ENCODE measurements around the gene IL26. TPM values are rescaled to one million over a fixed set of nuclear protein-coding genes. Genes with fewer than 3 reads are reported as not detected.

The IL26 gene
- total RNA-seq, 2 experiments from 2014 or later: 0.56 to 1.1 TPM

DNA sequence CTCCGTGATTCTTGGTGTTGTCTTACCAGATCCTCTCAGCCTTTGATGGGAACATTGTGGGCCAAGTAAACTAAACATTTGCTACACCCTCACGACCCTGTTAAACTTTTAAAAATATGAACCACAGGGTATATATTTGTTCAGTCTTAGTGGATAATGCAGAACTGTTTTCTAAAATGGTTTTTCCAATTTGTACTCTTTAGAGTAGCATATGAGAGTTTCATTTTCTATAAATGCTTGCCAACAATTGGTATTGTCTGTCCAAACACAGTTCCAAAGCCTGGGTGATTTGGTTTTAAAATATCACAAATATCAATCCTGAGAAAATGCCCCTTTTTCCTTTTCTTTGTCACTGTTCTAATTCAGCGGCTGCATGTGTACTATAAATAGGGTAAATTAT, 34.5 kb upstream of the IL26 start:
- DNase-seq (no peak), ATAC-seq (no peak)
- no peaks in the 10 kb centered on the region for H3K9me3 Mint-ChIP-seq (ENCODE audit: low read depth)
- intact Hi-C loops (cut with DNase I, micrococcal nuclease): no loop called here
- H3K4me3 Mint-ChIP-seq: no peak overlapping the region
- no peak overlapping the region for H3K27ac Mint-ChIP-seq
- H3K27me3 Mint-ChIP-seq: peaks cover 33% of the 10 kb centered on the region
- no peaks in the 10 kb centered on the region for H3K36me3 Mint-ChIP-seq (ENCODE audit: low read depth)
- POLR2A ChIA-PET: no interaction called here
- H3K4me1 Mint-ChIP-seq: peaks cover 36% of the 10 kb centered on the region
- CTCF ChIA-PET: no interaction called here

GRCh38 chr12:68259318-68259940, 33.8 kb upstream of the IL26 start:
- ChIA-PET CTCF (interaction anchor here (0.7 to 1.6 kb wide), 7 partner anchors 14 to 100 kb away, joined by 3 to 6 read pairs (median 3); partner anchors contain the start of gene IFNG), POLR2A (interaction anchor here (0.8 kb wide), 1 partner anchor 139 kb away, joined by 4 read pairs; no protein-coding TSS in a partner anchor)
- intact Hi-C loops (cut with DNase I, micrococcal nuclease): loop anchor here (1.0 kb wide), 3 partner anchors 18 to 31 kb away; no protein-coding TSS in a partner anchor
- H3K4me1 Mint-ChIP-seq: peaks cover 31% of the 10 kb centered on the region
- H3K27me3 Mint-ChIP-seq: peaks cover 35% of the 10 kb centered on the region
- no peaks in the 10 kb centered on the region for H3K9me3 Mint-ChIP-seq (ENCODE audit: low read depth)
- H3K4me3 Mint-ChIP-seq: no peak overlapping the region
- ATAC-seq (peak; percentile 95), DNase-seq (peak; percentile 62)
- H3K27ac Mint-ChIP-seq: peak overlapping the region; percentile 30
- no peaks in the 10 kb centered on the region for H3K36me3 Mint-ChIP-seq (ENCODE audit: low read depth)

- intact Hi-C loops (cut with DNase I, micrococcal nuclease): no loop called here
- Mint-ChIP-seq H3K4me1 (no peaks in the 10 kb centered on the region), H3K4me3 (no peak within 1 kb of the TSS), H3K27me3 (peaks cover 33% of the 10 kb centered on the region), H3K9me3 (ENCODE audit: low read depth) (no peaks in the 10 kb centered on the region), H3K36me3 (ENCODE audit: low read depth) (no peaks in the 10 kb centered on the region), H3K27ac (no peak within 1 kb of the TSS)
- ATAC-seq (no peak), DNase-seq (no peak)
- ChIA-PET CTCF (interaction anchor here (0.6 to 1.5 kb wide), 4 partner anchors 18 to 708 kb away, joined by 3 read pairs; no protein-coding TSS in a partner anchor), POLR2A (no interaction called here)
Measured at GRCh38 chr12:68253504-68253903, 27.9 kb upstream of the IL26 start, which contains the start of gene IL22. Gene IL22, minus strand, starts transcription at chr12:68253604. Its CDS starts 156 bp downstream, at chr12:68253448.

GRCh38 chr12:68252077-68252476, 26.5 kb upstream of the IL26 start:
- no peak for DNase-seq
- ChIA-PET CTCF (no interaction called here), POLR2A (no interaction called here)
- intact Hi-C loops (cut with DNase I, micrococcal nuclease): no loop called here
- H3K27me3 Mint-ChIP-seq: peaks cover 27% of the 10 kb centered on the region
- H3K36me3 Mint-ChIP-seq (ENCODE audit: low read depth): no peaks in the 10 kb centered on the region
- no peaks in the 10 kb centered on the region for H3K9me3 Mint-ChIP-seq (ENCODE audit: low read depth)
- H3K4me3 Mint-ChIP-seq: no peak overlapping the region
- no peak overlapping the region for H3K27ac Mint-ChIP-seq
- no peak for ATAC-seq
- H3K4me1 Mint-ChIP-seq: no peaks in the 10 kb centered on the region

DNA sequence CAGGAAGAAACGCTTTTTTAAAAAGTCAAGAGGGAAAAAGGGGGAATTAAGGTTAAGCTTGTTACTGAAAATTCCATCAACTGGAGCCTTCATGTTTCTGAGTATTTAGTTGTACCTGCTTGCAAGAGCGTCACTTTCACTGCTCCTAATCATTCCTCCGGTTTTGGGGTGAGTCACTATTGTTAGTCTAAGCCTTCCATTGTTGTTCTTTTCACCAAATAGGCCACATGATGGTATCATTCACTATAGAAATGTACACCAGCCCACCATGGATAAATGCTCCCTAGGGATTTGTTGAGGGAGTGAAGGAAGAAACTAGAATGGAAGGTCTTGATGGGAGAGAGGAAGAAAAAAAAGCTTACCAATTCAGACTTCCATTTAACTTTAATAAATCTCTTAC, 24.8 kb upstream of the IL26 start:
- no peaks in the 10 kb centered on the region for H3K36me3 Mint-ChIP-seq (ENCODE audit: low read depth)
- H3K27me3 Mint-ChIP-seq: peaks cover 28% of the 10 kb centered on the region
- DNase-seq: no peak
- no peaks in the 10 kb centered on the region for H3K4me1 Mint-ChIP-seq
- H3K4me3 Mint-ChIP-seq: no peak overlapping the region
- ChIA-PET POLR2A (no interaction called here), CTCF (interaction anchor here (0.8 to 2.1 kb wide), 2 partner anchors 10 to 67 kb away, joined by 3 to 6 read pairs; no protein-coding TSS in a partner anchor)
- intact Hi-C loops (cut with DNase I, micrococcal nuclease): no loop called here
- no peaks in the 10 kb centered on the region for H3K9me3 Mint-ChIP-seq (ENCODE audit: low read depth)
- no peak for ATAC-seq
- H3K27ac Mint-ChIP-seq: no peak overlapping the region

DNA sequence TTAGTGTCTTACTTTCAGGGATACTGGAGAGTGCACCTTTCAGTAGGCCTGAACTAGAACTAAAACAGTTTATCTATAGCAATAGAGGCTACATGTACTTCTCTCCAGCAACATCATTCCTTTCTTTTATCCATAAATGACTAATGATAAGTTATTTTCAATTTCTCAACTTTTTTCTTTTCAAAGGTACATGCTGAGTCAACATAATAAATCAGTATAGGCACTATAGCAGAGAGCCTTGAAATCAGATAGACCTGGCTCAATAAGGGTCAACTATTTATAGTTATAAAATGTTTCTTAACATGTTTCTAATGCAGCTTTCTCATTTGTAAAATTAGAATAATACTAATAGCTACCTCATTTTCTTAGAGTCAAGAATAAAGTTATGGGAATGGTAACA, 22.2 kb upstream of the IL26 start:
- H3K9me3 Mint-ChIP-seq (ENCODE audit: low read depth): peaks cover under 1% of the 10 kb centered on the region
- ATAC-seq (no peak), DNase-seq (no peak)
- intact Hi-C loops (cut with DNase I, micrococcal nuclease): no loop called here
- peaks cover 22% of the 10 kb centered on the region for H3K27me3 Mint-ChIP-seq
- ChIA-PET POLR2A (no interaction called here), CTCF (interaction anchor here (0.7 to 1.6 kb wide), 5 partner anchors 9 to 143 kb away, joined by 3 read pairs; no protein-coding TSS in a partner anchor)
- H3K4me1 Mint-ChIP-seq: peaks cover 3% of the 10 kb centered on the region
- peaks cover 1% of the 10 kb centered on the region for H3K36me3 Mint-ChIP-seq (ENCODE audit: low read depth)
- no peak overlapping the region for H3K27ac Mint-ChIP-seq
- no peak overlapping the region for H3K4me3 Mint-ChIP-seq

DNA sequence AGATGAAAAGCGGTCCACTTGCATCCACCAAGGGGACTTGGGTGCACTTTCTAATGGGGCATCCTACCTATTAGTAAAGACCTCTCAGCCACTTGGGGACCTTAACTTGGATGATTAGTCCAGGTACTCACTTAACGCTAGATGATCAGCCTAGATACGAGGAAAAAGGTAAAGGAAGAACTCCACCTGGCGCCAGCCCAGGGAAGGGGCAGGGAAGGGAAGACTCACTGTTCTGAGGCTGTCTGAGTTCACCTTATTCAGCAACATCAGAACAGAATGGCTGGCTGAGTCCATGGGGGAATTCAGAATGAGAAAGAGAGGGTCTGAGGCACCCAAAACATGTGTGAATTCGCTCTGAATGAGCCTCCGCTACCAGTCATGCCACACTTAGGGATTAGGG, 20.7 kb upstream of the IL26 start:
- intact Hi-C loops (cut with DNase I, micrococcal nuclease): no loop called here
- Mint-ChIP-seq H3K36me3 (ENCODE audit: low read depth) (peaks cover 2% of the 10 kb centered on the region), H3K27me3 (peaks cover 13% of the 10 kb centered on the region), H3K27ac (no peak overlapping the region), H3K4me1 (peaks cover 12% of the 10 kb centered on the region), H3K9me3 (ENCODE audit: low read depth) (peaks cover 6% of the 10 kb centered on the region), H3K4me3 (no peak overlapping the region)
- ATAC-seq (no peak), DNase-seq (no peak)
- CTCF ChIA-PET: no interaction called here
- POLR2A ChIA-PET: no interaction called here

DNA sequence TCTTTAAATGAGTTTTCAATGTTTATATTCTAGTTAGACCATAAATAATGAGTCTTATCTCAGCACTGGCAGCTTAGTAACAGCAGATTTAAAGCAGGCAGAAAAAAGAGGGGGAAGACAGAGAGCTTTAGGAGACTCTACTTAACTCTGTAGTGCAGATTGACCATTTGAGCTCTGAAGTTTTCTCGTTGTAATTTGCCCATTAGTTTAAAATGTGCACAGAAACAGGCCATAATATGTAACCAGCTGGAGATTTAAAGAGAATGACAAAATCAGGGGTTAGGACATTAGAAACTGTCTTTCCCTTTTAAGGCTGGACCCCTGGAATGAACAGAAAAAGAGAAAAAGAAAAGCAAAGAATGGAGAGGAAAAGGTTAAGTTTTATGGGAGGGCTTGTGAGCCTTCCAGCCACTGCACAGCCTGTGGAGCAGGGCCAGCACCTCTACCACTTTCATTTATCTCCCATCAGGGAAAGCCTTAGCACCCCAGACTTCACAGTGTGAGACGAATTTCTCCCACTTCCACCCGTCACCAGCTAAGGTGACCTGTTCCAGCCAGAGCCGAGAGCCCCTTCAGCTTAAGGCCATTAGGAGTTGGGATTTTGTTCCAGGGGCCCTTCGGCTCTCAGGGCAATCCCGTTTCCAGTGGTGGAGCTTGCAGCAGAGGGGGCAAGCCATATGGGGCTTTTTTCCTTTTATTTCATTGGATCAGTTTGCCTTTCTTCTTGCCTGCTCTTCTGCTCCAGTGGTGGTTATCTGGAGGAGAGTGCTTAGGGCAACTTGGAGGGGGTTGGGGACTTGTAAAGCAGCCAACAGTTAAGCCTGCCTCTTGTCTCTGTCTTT, 19.8 kb upstream of the IL26 start:
- no peak for DNase-seq
- POLR2A ChIA-PET: interaction anchor here (0.6 kb wide), 1 partner anchor 81 kb away, joined by 3 read pairs; no protein-coding TSS in a partner anchor
- Mint-ChIP-seq H3K4me1 (peaks cover 21% of the 10 kb centered on the region), H3K36me3 (ENCODE audit: low read depth) (peaks cover 2% of the 10 kb centered on the region), H3K27me3 (peaks cover 11% of the 10 kb centered on the region), H3K27ac (no peak overlapping the region), H3K4me3 (no peak overlapping the region), H3K9me3 (ENCODE audit: low read depth) (peaks cover 6% of the 10 kb centered on the region)
- ATAC-seq: no peak
- CTCF ChIA-PET: interaction anchor here (0.7 to 1.7 kb wide), 4 partner anchors 9 to 235 kb away, joined by 3 to 7 read pairs (median 4); no protein-coding TSS in a partner anchor
- intact Hi-C loops (cut with DNase I, micrococcal nuclease): no loop called here

- no peak for ATAC-seq
- Mint-ChIP-seq H3K27ac (no peak overlapping the region), H3K27me3 (peaks cover 10% of the 10 kb centered on the region), H3K9me3 (ENCODE audit: low read depth) (peaks cover 6% of the 10 kb centered on the region), H3K4me3 (no peak overlapping the region), H3K36me3 (ENCODE audit: low read depth) (peaks cover 2% of the 10 kb centered on the region), H3K4me1 (peaks cover 30% of the 10 kb centered on the region)
- ChIA-PET CTCF (interaction anchor here (0.6 to 2.3 kb wide), 2 partner anchors 16 to 425 kb away, joined by 3 to 6 read pairs; no protein-coding TSS in a partner anchor), POLR2A (no interaction called here)
- intact Hi-C loops (cut with DNase I, micrococcal nuclease): loop anchor here (5.0 kb wide), 3 partner anchors 35 to 445 kb away; partner anchors contain the start of gene NUP107 (in 1 of the 2)
- DNase-seq: no peak
Measured at GRCh38 chr12:68242777-68243176, 17.2 kb upstream of the IL26 start.

GRCh38 chr12:68240975-68241374, 15.4 kb upstream of the IL26 start:
- H3K4me1 Mint-ChIP-seq: peaks cover 47% of the 10 kb centered on the region
- ATAC-seq (peak; percentile 97), DNase-seq (peak; percentile 73)
- peaks cover 2% of the 10 kb centered on the region for H3K36me3 Mint-ChIP-seq (ENCODE audit: low read depth)
- H3K9me3 Mint-ChIP-seq (ENCODE audit: low read depth): peaks cover 6% of the 10 kb centered on the region
- ChIA-PET POLR2A (interaction anchor here (0.8 to 1.5 kb wide), 3 partner anchors 49 to 972 kb away, joined by 3 to 6 read pairs (median 3); partner anchors contain the start of genes CAND1 and MDM2), CTCF (interaction anchor here (0.5 to 2.3 kb wide), 12 partner anchors 9 to 489 kb away, joined by 3 to 11 read pairs (median 3); no protein-coding TSS in a partner anchor)
- intact Hi-C loops (cut with DNase I, micrococcal nuclease): loop anchor here (1.0 to 5.0 kb wide), 6 partner anchors 18 to 446 kb away; partner anchors contain the start of gene NUP107 (in 1 of the 2)
- peaks cover 2% of the 10 kb centered on the region for H3K27me3 Mint-ChIP-seq
- H3K27ac Mint-ChIP-seq: peak overlapping the region; percentile 27
- H3K4me3 Mint-ChIP-seq: peak overlapping the region; percentile 4

DNA sequence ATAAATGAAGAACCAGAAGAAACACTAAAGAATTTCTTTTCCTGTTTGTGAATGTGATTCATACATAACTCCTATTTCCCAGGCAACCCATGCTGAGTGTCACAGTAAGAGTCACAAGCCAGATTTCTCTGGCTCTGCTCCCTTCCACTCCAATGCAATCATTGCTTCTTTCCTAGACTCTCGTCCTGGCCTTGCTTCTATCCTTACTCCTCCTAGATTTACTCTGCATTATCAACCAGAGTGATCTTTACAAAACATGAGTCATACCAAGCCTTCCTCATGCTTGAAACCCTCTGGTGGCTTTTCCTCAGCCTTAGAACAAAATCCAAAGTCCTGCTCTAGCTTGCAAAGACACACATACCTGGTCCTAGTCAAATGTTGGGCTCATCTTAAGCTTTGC, 14.5 kb upstream of the IL26 start:
- Mint-ChIP-seq H3K4me1 (peaks cover 51% of the 10 kb centered on the region), H3K9me3 (ENCODE audit: low read depth) (peaks cover 6% of the 10 kb centered on the region), H3K27ac (peak overlapping the region; percentile 1), H3K36me3 (ENCODE audit: low read depth) (peaks cover 2% of the 10 kb centered on the region), H3K27me3 (peaks cover 2% of the 10 kb centered on the region), H3K4me3 (no peak overlapping the region)
- POLR2A ChIA-PET: no interaction called here
- ATAC-seq: no peak
- intact Hi-C loops (cut with DNase I, micrococcal nuclease): loop anchor here (2.0 to 5.0 kb wide), 4 partner anchors 37 to 447 kb away; partner anchors contain the start of gene NUP107 (in 1 of the 2)
- no peak for DNase-seq
- CTCF ChIA-PET: interaction anchor here (1.9 to 2.2 kb wide), 2 partner anchors 10 to 16 kb away, joined by 6 to 9 read pairs; no protein-coding TSS in a partner anchor

Measured in activated CD4-positive, alpha-beta T cell treated with anti-CD3 and anti-CD28 coated beads for 36 hours (primary cell).